CD14-positive monocyte (primary cell): Measurements from ENCODE around the gene TSPEAR. TPM values are rescaled to one million over a fixed set of nuclear protein-coding genes. Genes with fewer than 3 reads are reported as not detected.

Source experiments
- DNase-seq, 3 donors: peaks; one replicate each; pipeline ENCODE4 v3.0.0-alpha.2; 2011 to 2022
- H2AFZ ChIP-seq: 2 replicates; pipeline ENCODE4 v1.6.0; 2012; ENCODE audit warnings: mild to moderate bottlenecking, low read depth, low read length, inconsistent platforms; ENCODE audit not compliant: insufficient read depth, poor library complexity, severe bottlenecking
- H3K27ac ChIP-seq, 2 donors: 1 replicate in 1 of 2; 2 replicates in 1 of 2; pipeline ENCODE4 v1.5.1; 2012 to 2013; ENCODE audit warnings: low read length in 2 of 2, control low read depth in 1 of 2, inconsistent platforms in 1 of 2, low read depth in 1 of 2, mild to moderate bottlenecking in 1 of 2
- H3K27me3 ChIP-seq, 2 donors: one replicate each; pipeline versions ENCODE4 v1.6.0 to v1.6.1; 2011 to 2013; ENCODE audit warnings: low read length in 2 of 2; ENCODE audit not compliant: control insufficient read depth in 2 of 2, insufficient read depth in 2 of 2
- H3K36me3 ChIP-seq, 2 donors: replicated peaks in 1 of 2; 1 replicate in 1 of 2; 2 replicates in 1 of 2; pipeline versions ENCODE4 v1.5.1 to v1.6.1; 2012 to 2013; ENCODE audit warnings: low read length in 2 of 2, control low read depth in 1 of 2, inconsistent platforms in 1 of 2, mild to moderate bottlenecking in 1 of 2; ENCODE audit not compliant: insufficient read depth in 2 of 2, control insufficient read depth in 1 of 2
- H3K4me1 ChIP-seq, 2 donors: 1 replicate in 1 of 2; 2 replicates in 1 of 2; pipeline versions ENCODE4 v1.5.1 to v1.6.1; 2012 to 2013; ENCODE audit warnings: low read length in 2 of 2, control low read depth in 1 of 2, inconsistent platforms in 1 of 2, mild to moderate bottlenecking in 1 of 2, moderate library complexity in 1 of 2; ENCODE audit not compliant: insufficient read depth in 2 of 2, control insufficient read depth in 1 of 2
- H3K4me2 ChIP-seq: replicated peaks from 2 replicates; pipeline ENCODE3; 2012; ENCODE audit warnings: low read length, moderate library complexity, mild to moderate bottlenecking; ENCODE audit not compliant: poor library complexity, severe bottlenecking; ENCODE audit errors: extremely low read depth
- H3K4me3 ChIP-seq, 3 experiments: fragments of 200-600 bp in 1 of 3; sonication (generic) in 1 of 3; replicated peaks in 1 of 3; 1 replicate in 2 of 3; 2 replicates in 1 of 3; pipeline ENCODE4 v1.5.1; 2011 to 2013; ENCODE audit warnings: low read length in 3 of 3, mild to moderate bottlenecking in 3 of 3, control low read depth in 2 of 3, low read depth in 2 of 3, inconsistent platforms in 1 of 3, moderate library complexity in 1 of 3
- H3K79me2 ChIP-seq: 2 replicates; pipeline ENCODE4 v1.6.0; 2012; ENCODE audit warnings: mild to moderate bottlenecking, control low read depth, inconsistent platforms, low read length, moderate library complexity; ENCODE audit not compliant: insufficient read depth
- H3K9ac ChIP-seq: 2 replicates; pipeline ENCODE4 v1.6.0; 2017; ENCODE audit warnings: low read length, mild to moderate bottlenecking; ENCODE audit not compliant: insufficient read depth, poor library complexity, severe bottlenecking
- H3K9me3 ChIP-seq, 2 donors: replicated peaks in 1 of 2; 1 replicate in 1 of 2; 2 replicates in 1 of 2; pipeline versions ENCODE4 v1.5.1 to v1.6.1; 2012 to 2013; ENCODE audit warnings: low read length in 2 of 2, control low read depth in 1 of 2; ENCODE audit not compliant: control insufficient read depth in 1 of 2, insufficient read depth in 1 of 2
- H4K20me1 ChIP-seq: 2 replicates; pipeline ENCODE4 v1.6.0; 2012; ENCODE audit warnings: mild to moderate bottlenecking, low read length, control low read depth, moderate library complexity; ENCODE audit not compliant: insufficient read depth
- H3K27ac Mint-ChIP-seq, 7 donors: one replicate each; pipeline ENCODE4 v1.8.0; 2020; ENCODE audit warnings: mild to moderate bottlenecking in 7 of 7, mixed read lengths in 7 of 7, moderate library complexity in 6 of 7, inconsistent platforms in 2 of 7
- H3K27me3 Mint-ChIP-seq, 3 donors: one replicate each; pipeline ENCODE4 v1.8.0; 2021 to 2022; ENCODE audit warnings: low read depth in 3 of 3, mild to moderate bottlenecking in 3 of 3, mixed read lengths in 3 of 3, moderate library complexity in 3 of 3, inconsistent platforms in 1 of 3
- H3K36me3 Mint-ChIP-seq, 2 donors: one replicate each; pipeline ENCODE4 v1.8.0; 2020; ENCODE audit warnings: mixed read lengths in 2 of 2, inconsistent platforms in 1 of 2, mild to moderate bottlenecking in 1 of 2
- H3K4me1 Mint-ChIP-seq: one replicate; pipeline ENCODE4 v1.8.0; 2020; ENCODE audit warnings: mild to moderate bottlenecking, mixed read lengths
- H3K4me3 Mint-ChIP-seq, 2 donors: one replicate each; pipeline ENCODE4 v1.8.0; 2020; ENCODE audit warnings: mild to moderate bottlenecking in 2 of 2, mixed read lengths in 2 of 2, moderate library complexity in 1 of 2
- H3K9me3 Mint-ChIP-seq, 7 donors: one replicate each; pipeline ENCODE4 v1.8.0; 2020 to 2022; ENCODE audit warnings: mixed read lengths in 7 of 7, mild to moderate bottlenecking in 6 of 7, moderate library complexity in 6 of 7, inconsistent platforms in 2 of 7
- WGBS: methylation state at CpG from one replicate; pipeline ENCODE4 v1.1.5; 2013; ENCODE audit warnings: missing lambda C conversion rate; ENCODE audit not compliant: insufficient coverage; 5-methylcytosine and 5-hydroxymethylcytosine counted together
- intact Hi-C, 2 donors: fragments of 100-400 bp; cut with micrococcal nuclease; formaldehyde crosslinking; loops; one replicate each; pipeline versions ENCODE4 v1.15.0 to v1.15.1; 2023
- polyA plus RNA-seq, 3 donors: library from polyadenylated mRNA; depleted of rRNA in 1 of 3; unstranded in 2 of 3; stranded (reverse) in 1 of 3; fragments of 300-500 nt in 2 of 3; fragments of >200 nt in 1 of 3; fragmentation: Illumina TruSeq in 2 of 3; gene quantifications; 1 replicate in 2 of 3; 2 replicates in 1 of 3; pipeline ENCODE4 v1.2.3, GENCODE V29; 2012 to 2021
- TF ChIP-seq, protein P1 (sequence below): fragments of 200-600 bp; IDR thresholded peaks from one replicate; pipeline ENCODE4 v1.8.0; 2022; ENCODE audit warnings: antibody characterized with exemption, mild to moderate bottlenecking

Gene TSPEAR
- polyA plus RNA-seq, 3 donors = not detected

DNA sequence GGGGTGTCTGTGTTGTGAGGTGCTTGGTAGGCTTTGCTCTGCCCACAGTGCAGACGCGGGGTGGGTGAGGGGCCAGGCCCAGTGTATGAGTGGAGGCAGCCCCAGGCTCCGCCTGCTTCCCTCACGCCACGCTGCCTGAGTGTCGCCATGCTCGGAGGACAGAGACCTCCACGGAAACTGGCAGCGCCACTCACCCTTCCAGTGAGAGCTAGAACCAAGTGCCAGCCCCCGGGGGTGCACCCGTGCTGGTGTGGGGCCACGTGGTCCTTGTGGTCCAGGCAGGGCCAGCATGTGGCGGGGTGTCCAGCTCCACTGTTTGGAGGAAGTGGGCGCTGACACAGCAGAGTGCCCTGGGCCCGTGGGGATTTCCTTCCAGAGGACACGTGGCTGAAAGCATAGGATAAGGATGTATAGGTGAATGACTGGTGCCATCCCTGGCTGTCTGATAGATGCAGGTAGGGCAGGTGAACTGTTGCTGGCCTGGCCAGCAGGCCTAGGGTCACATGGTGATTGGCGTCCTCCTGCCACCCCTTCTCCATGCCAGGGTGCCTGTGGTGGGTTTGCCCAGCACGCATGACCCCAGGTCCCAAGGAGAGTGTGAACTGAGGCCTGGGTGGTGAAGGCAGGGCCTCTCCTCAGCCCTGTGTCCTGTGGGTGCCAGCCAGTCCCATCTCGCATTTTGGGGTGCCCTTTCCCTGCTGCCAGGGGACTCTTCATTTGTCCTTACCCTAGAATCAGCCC is 252.2 kb downstream of the TSPEAR start:
- H3K79me2 ChIP-seq = no peaks in the 10 kb centered on the region
- no peaks in the 10 kb centered on the region for H4K20me1 ChIP-seq
- Mint-ChIP-seq H3K4me1 (peaks cover 14% of the 10 kb centered on the region), H3K36me3 (no peaks in the 10 kb centered on the region), H3K9me3 (peaks cover 4 to 10% (median 4%) of the 10 kb centered on the region in 7 donors), H3K27me3 (peaks cover 1 to 16% (median 11%) of the 10 kb centered on the region in 3 donors), H3K4me3 (no peak overlapping the region), H3K27ac (peak overlapping the region in 1 of 7 donors; percentile 66)
- H3K27ac ChIP-seq = no peak overlapping the region
- intact Hi-C loops = loop anchor here in 1 of 2 donors (10.0 kb wide), 1 partner anchor 356 kb away; the partner anchor contains the start of gene SUMO3
- H3K4me2 ChIP-seq = no peak overlapping the region
- H3K4me1 ChIP-seq = peaks cover 6 to 13% of the 10 kb centered on the region in 2 donors
- peaks cover 0 to 6% of the 10 kb centered on the region in 2 donors for H3K9me3 ChIP-seq
- TF ChIP-seq, protein P1, sequence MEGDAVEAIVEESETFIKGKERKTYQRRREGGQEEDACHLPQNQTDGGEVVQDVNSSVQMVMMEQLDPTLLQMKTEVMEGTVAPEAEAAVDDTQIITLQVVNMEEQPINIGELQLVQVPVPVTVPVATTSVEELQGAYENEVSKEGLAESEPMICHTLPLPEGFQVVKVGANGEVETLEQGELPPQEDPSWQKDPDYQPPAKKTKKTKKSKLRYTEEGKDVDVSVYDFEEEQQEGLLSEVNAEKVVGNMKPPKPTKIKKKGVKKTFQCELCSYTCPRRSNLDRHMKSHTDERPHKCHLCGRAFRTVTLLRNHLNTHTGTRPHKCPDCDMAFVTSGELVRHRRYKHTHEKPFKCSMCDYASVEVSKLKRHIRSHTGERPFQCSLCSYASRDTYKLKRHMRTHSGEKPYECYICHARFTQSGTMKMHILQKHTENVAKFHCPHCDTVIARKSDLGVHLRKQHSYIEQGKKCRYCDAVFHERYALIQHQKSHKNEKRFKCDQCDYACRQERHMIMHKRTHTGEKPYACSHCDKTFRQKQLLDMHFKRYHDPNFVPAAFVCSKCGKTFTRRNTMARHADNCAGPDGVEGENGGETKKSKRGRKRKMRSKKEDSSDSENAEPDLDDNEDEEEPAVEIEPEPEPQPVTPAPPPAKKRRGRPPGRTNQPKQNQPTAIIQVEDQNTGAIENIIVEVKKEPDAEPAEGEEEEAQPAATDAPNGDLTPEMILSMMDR = no peak
- DNase-seq = peak in 1 of 3 donors; percentile 41
- no peaks in the 10 kb centered on the region for H3K36me3 ChIP-seq
- no peak overlapping the region for H2AFZ ChIP-seq
- H3K27me3 ChIP-seq = peaks cover 0 to 4% of the 10 kb centered on the region in 2 donors
- WGBS = 72% methylated on average over 18 of the region's 19 CpGs
- H3K9ac ChIP-seq = no peak overlapping the region
- no peak overlapping the region for H3K4me3 ChIP-seq

DNA sequence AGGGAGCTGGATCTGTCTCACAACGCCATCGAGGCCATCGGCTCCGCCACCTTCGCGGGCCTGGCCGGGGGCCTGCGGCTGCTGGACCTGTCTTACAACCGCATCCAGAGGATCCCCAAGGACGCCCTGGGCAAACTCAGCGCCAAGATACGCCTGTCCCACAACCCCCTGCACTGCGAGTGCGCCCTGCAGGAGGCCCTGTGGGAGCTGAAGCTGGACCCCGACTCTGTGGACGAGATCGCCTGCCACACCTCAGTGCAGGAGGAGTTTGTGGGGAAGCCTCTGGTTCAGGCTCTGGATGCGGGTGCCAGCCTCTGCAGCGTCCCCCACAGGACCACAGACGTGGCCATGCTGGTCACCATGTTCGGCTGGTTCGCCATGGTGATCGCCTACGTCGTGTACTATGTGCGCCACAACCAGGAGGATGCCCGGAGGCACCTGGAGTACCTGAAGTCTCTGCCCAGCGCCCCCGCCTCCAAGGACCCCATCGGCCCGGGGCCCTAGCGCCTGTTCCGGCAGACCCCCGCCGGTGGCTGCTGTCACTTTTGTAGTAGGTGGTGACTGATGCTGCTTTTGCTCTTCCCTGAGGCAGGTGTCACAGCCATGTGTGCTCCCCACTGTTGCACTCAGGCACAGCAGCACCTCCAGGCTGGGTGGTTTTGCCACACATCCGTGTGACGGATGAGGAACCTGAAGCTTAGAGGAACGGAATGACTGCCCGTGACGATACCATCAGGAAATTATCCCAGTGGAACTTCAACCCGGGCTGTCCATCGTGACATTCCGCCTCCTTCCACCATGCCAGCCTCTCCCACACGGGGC is 254.2 kb downstream of the TSPEAR start:
- Mint-ChIP-seq H3K27me3 (peaks cover 9 to 33% (median 13%) of the 10 kb centered on the region in 3 donors), H3K36me3 (no peaks in the 10 kb centered on the region), H3K4me3 (peak overlapping the region in 1 of 2 donors; percentile 71), H3K9me3 (peaks cover 8 to 24% (median 14%) of the 10 kb centered on the region in 7 donors), H3K27ac (no peak overlapping the region), H3K4me1 (peaks cover 14% of the 10 kb centered on the region)
- DNase-seq = no peak
- H3K79me2 ChIP-seq = no peaks in the 10 kb centered on the region
- 97% methylated on average over 34 of the region's 44 CpGs for WGBS
- peaks cover 0 to 9% of the 10 kb centered on the region in 2 donors for H3K27me3 ChIP-seq
- no peaks in the 10 kb centered on the region for H4K20me1 ChIP-seq
- H3K27ac ChIP-seq = no peak overlapping the region
- peaks cover 0 to 9% of the 10 kb centered on the region in 2 donors for H3K9me3 ChIP-seq
- no peaks in the 10 kb centered on the region for H3K36me3 ChIP-seq
- intact Hi-C loops = loop anchor here in 1 of 2 donors (10.0 kb wide), 1 partner anchor 358 kb away; the partner anchor contains the start of gene SUMO3
- H2AFZ ChIP-seq = no peak overlapping the region
- peaks cover 6 to 13% of the 10 kb centered on the region in 2 donors for H3K4me1 ChIP-seq
- TF ChIP-seq, protein P1 = no peak
- no peak overlapping the region for H3K4me3 ChIP-seq
- no peak overlapping the region for H3K9ac ChIP-seq
- no peak overlapping the region for H3K4me2 ChIP-seq
